GM21737 (cell line): Measurements from ENCODE around the gene FAM9C.
A peak's percentile ranks its signal among the peaks of the same experiment; 100 is the strongest.
"Not testable (repeated sequence)": the region's sequence is repeated elsewhere in the genome, so short reads cannot be mapped to it uniquely, and the experiment has no call there.

Source experiments
- ATAC-seq: cut with Tn5 transposase; IDR thresholded peaks from one replicate; pipeline ENCODE4 v1.9.1; 2021; ENCODE audit warnings: mild to moderate bottlenecking, moderate library complexity; ENCODE audit not compliant: unreplicated experiment

FAM9C gene

GRCh38 chrX:13043938-13044337, 482 bp downstream of the FAM9C start:
- ATAC-seq, result no peak

GRCh38 chrX:13043138-13043537, 1.3 kb downstream of the FAM9C start:
- ATAC-seq, result no peak

- ATAC-seq, result no peak
These were observed 7.5 kb downstream of the FAM9C start for GRCh38 chrX:13036896-13037295.

- no peak for ATAC-seq
These were observed 11.2 kb downstream of the FAM9C start for GRCh38 chrX:13033193-13033592.

- no peak for ATAC-seq
These were observed 14.3 kb downstream of the FAM9C start for GRCh38 chrX:13029887-13030771.

GRCh38 chrX:13029637-13029886, 14.9 kb downstream of the FAM9C start:
- no peak for ATAC-seq

GRCh38 chrX:13028871-13029636, 15.4 kb downstream of the FAM9C start:
- ATAC-seq, result no peak

GRCh38 chrX:13026877-13027652, 17.4 kb downstream of the FAM9C start:
- no peak for ATAC-seq

- ATAC-seq, result no peak
These were observed 19.4 kb downstream of the FAM9C start for GRCh38 chrX:13024986-13025385.

- no peak for ATAC-seq
These were observed 20.4 kb downstream of the FAM9C start for GRCh38 chrX:13023979-13024378.

GRCh38 chrX:13023567-13023966, 20.9 kb downstream of the FAM9C start:
- ATAC-seq, result no peak

- ATAC-seq, result no peak
These were observed 21.5 kb downstream of the FAM9C start for GRCh38 chrX:13022926-13023325.

GRCh38 chrX:13016731-13017130, 27.7 kb downstream of the FAM9C start:
- ATAC-seq, result not testable (repeated sequence)

- no peak for ATAC-seq
These were observed 28.7 kb downstream of the FAM9C start for GRCh38 chrX:13015536-13016236.

- ATAC-seq, result peak; percentile 26
These were observed 30.0 kb downstream of the FAM9C start for GRCh38 chrX:13014111-13015096.

- ATAC-seq, result peak; percentile 83
These were observed 30.9 kb downstream of the FAM9C start for GRCh38 chrX:13013363-13014110.

GRCh38 chrX:13010546-13010945, 33.9 kb downstream of the FAM9C start:
- no peak for ATAC-seq

GRCh38 chrX:13009844-13010243, 34.6 kb downstream of the FAM9C start:
- no peak for ATAC-seq

- no peak for ATAC-seq
These were observed 35.1 kb downstream of the FAM9C start for GRCh38 chrX:13009273-13009672.
